HG03520 (cell line): ENCODE measurements around the gene ZC3H13.

ENCODE experiments used
- ATAC-seq: cut with Tn5 transposase; IDR thresholded peaks from one replicate; pipeline ENCODE4 v1.9.1; 2021; ENCODE audit warnings: mild to moderate bottlenecking, moderate library complexity; ENCODE audit not compliant: unreplicated experiment

Gene ZC3H13

GRCh38 chr13:45941261-45941660 is 111.3 kb downstream of the ZC3H13 start:
- no peak for ATAC-seq

- no peak for ATAC-seq
Observed at GRCh38 chr13:45940061-45940460, 112.5 kb downstream of the ZC3H13 start.

GRCh38 chr13:45936621-45937020 is 115.9 kb downstream of the ZC3H13 start:
- no peak for ATAC-seq

GRCh38 chr13:45934283-45934682 is 118.3 kb downstream of the ZC3H13 start:
- no peak for ATAC-seq

- no peak for ATAC-seq
Observed at GRCh38 chr13:45933203-45933908, 119.2 kb downstream of the ZC3H13 start.

GRCh38 chr13:45932676-45933075 is 119.9 kb downstream of the ZC3H13 start:
- no peak for ATAC-seq

- ATAC-seq = no peak
Observed at GRCh38 chr13:45932172-45932571, 120.4 kb downstream of the ZC3H13 start.

- ATAC-seq = no peak
Observed at GRCh38 chr13:45931211-45931610, 121.3 kb downstream of the ZC3H13 start.

GRCh38 chr13:45930177-45930576 is 122.4 kb downstream of the ZC3H13 start:
- no peak for ATAC-seq

- ATAC-seq = no peak
Observed at GRCh38 chr13:45928843-45929242, 123.7 kb downstream of the ZC3H13 start.

- no peak for ATAC-seq
Observed at GRCh38 chr13:45928176-45928575, 124.4 kb downstream of the ZC3H13 start.

GRCh38 chr13:45926741-45927140 is 125.8 kb downstream of the ZC3H13 start:
- ATAC-seq = no peak

GRCh38 chr13:45925151-45925550 is 127.4 kb downstream of the ZC3H13 start:
- ATAC-seq = no peak

GRCh38 chr13:45921162-45921736 is 131.3 kb downstream of the ZC3H13 start:
- no peak for ATAC-seq

GRCh38 chr13:45918597-45918996 is 133.9 kb downstream of the ZC3H13 start:
- ATAC-seq = no peak

- no peak for ATAC-seq
Observed at GRCh38 chr13:45917019-45917418, 135.5 kb downstream of the ZC3H13 start.

- no peak for ATAC-seq
Observed at GRCh38 chr13:45915686-45916439, 136.7 kb downstream of the ZC3H13 start.

GRCh38 chr13:45909673-45910072 is 142.9 kb downstream of the ZC3H13 start:
- ATAC-seq = no peak

- no peak for ATAC-seq
Observed at GRCh38 chr13:45909089-45909488, 143.5 kb downstream of the ZC3H13 start.

GRCh38 chr13:45907503-45907902 is 145.0 kb downstream of the ZC3H13 start:
- ATAC-seq = no peak
